HCT116 (cell line): ENCODE measurements around the gene MAP3K20. TPM values are rescaled to one million over a fixed set of nuclear protein-coding genes. Genes with fewer than 3 reads are reported as not detected.

ENCODE experiments used
- ATAC-seq: fragments of 200-7000 bp; cut with Tn5 transposase; 2 replicates; pipeline ENCODE4 v1.9.1; 2020; ENCODE audit warnings: mild to moderate bottlenecking, moderate library complexity
- BruUV-seq: library from RNA; stranded (reverse); fragments of 400-500 nt; replicated peaks from 2 replicates; lab custom pipeline; 2021; lab: Mats Ljungman, UMichigan
- CTCF ChIA-PET: fragments of 300-600 bp; sonication (Branson Sonifier 250); formaldehyde crosslinking; loops from one replicate; lab custom pipeline; 2021; ENCODE audit warnings: antibody characterized with exemption; lab: Charles Lee
- POLR2A ChIA-PET: fragments of 300-600, 350-600 bp; sonication (Branson Sonifier 250); formaldehyde crosslinking; loops from one replicate; lab custom pipeline; 2021; ENCODE audit warnings: antibody characterized with exemption; lab: Charles Lee
- RAD21 ChIA-PET, 2 experiments: fragments of 300-600 bp; sonication (Branson Sonifier 250); formaldehyde crosslinking; loops; one replicate each; lab custom pipeline; 2023; ENCODE audit warnings: low total read pairs in 2 of 2; ENCODE audit not compliant: uncharacterized antibody in 2 of 2, unreplicated experiment in 2 of 2, low non-redundant PET in 1 of 2; lab: Charles Lee
- DNase-seq: peaks from one replicate; pipeline ENCODE4 v3.0.0-alpha.2; 2010; ENCODE audit warnings: low read depth, low spot score
- H2AFZ ChIP-seq: fragments of 200-600 bp; shearing (Covaris generic), sonication (generic); 2 replicates; pipeline ENCODE4 v1.6.1; 2017; ENCODE audit warnings: low read depth, mixed run types, mixed read lengths, antibody characterized with exemption, low read length; ENCODE audit not compliant: poor library complexity, severe bottlenecking
- H3K27ac ChIP-seq: 2 replicates; pipeline ENCODE4 v1.5.1; 2012; ENCODE audit warnings: low read depth, low read length
- H3K27me3 ChIP-seq: fragments of 200-600 bp; sonication (generic); 2 replicates; pipeline ENCODE4 v1.6.1; 2016; ENCODE audit warnings: mixed run types, low read length, mixed read lengths; ENCODE audit not compliant: insufficient read depth
- H3K36me3 ChIP-seq, 2 experiments: fragments of 200-500 bp in 1 of 2; fragments of 200-600 bp in 1 of 2; sonication (Bioruptor generic) in 1 of 2; sonication (generic) in 1 of 2; 2 replicates each; pipeline versions ENCODE4 v1.5.1 to v1.6.1; 2014 to 2016; ENCODE audit warnings: low read length in 2 of 2, inconsistent platforms in 1 of 2, mixed read lengths in 1 of 2, mixed run types in 1 of 2; ENCODE audit not compliant: insufficient read depth in 2 of 2, control insufficient read depth in 1 of 2
- H3K4me1 ChIP-seq, 2 experiments: fragments of 200-600 bp in 1 of 2; sonication (generic) in 1 of 2; 2 replicates each; pipeline versions ENCODE4 v1.5.1 to v1.6.1; 2012 to 2017; ENCODE audit warnings: low read length in 2 of 2, inconsistent platforms in 1 of 2, mild to moderate bottlenecking in 1 of 2, mixed read lengths in 1 of 2, mixed run types in 1 of 2, moderate library complexity in 1 of 2; ENCODE audit not compliant: insufficient read depth in 2 of 2, control insufficient read depth in 1 of 2
- H3K4me2 ChIP-seq: fragments of 200-600 bp; sonication (generic); 2 replicates; pipeline ENCODE4 v1.6.1; 2017; ENCODE audit warnings: mixed run types, low read length, mixed read lengths
- H3K4me3 ChIP-seq, 2 experiments: fragments of 200-600 bp in 1 of 2; sonication (generic) in 1 of 2; replicated peaks in 1 of 2; 2 replicates each; pipeline ENCODE4 v1.5.1; 2011 to 2016; ENCODE audit warnings: low read length in 2 of 2, control low read depth in 1 of 2, low read depth in 1 of 2, mild to moderate bottlenecking in 1 of 2, mixed read lengths in 1 of 2, mixed run types in 1 of 2
- H3K79me2 ChIP-seq: fragments of 200-600 bp; sonication (generic); 2 replicates; pipeline ENCODE4 v1.6.1; 2017; ENCODE audit warnings: mild to moderate bottlenecking, mixed run types, low read length, moderate library complexity, mixed read lengths; ENCODE audit not compliant: insufficient read depth
- H3K9ac ChIP-seq: fragments of 200-600 bp; sonication (generic); 2 replicates; pipeline ENCODE4 v1.6.1; 2016; ENCODE audit warnings: low read length, mixed read lengths
- H3K9me2 ChIP-seq: fragments of 200-600 bp; sonication (generic), shearing (Covaris generic); 2 replicates; pipeline ENCODE4 v1.6.1; 2017; ENCODE audit warnings: mixed run types, mild to moderate bottlenecking, moderate library complexity; ENCODE audit not compliant: insufficient read depth
- H3K9me3 ChIP-seq, 2 experiments: fragments of 200-500 bp in 1 of 2; fragments of 200-600 bp in 1 of 2; sonication (Bioruptor generic) in 1 of 2; sonication (generic) in 1 of 2; 2 replicates each; pipeline ENCODE4 v1.6.1; 2014 to 2017; ENCODE audit warnings: low read length in 2 of 2, mixed read lengths in 2 of 2, inconsistent platforms in 1 of 2, low read depth in 1 of 2, mild to moderate bottlenecking in 1 of 2, mixed run types in 1 of 2, moderate library complexity in 1 of 2; ENCODE audit not compliant: control insufficient read depth in 1 of 2, insufficient read depth in 1 of 2
- H4K20me1 ChIP-seq: fragments of 200-600 bp; sonication (generic), shearing (Covaris generic); 2 replicates; pipeline ENCODE4 v1.6.1; 2017; ENCODE audit warnings: mixed run types, mild to moderate bottlenecking, moderate library complexity; ENCODE audit not compliant: insufficient read depth
- CEBPB ChIP-seq: IDR thresholded peaks from 2 replicates; pipeline ENCODE4 v1.6.1; 2012; ENCODE audit warnings: low read depth
- ELF1 ChIP-seq: IDR thresholded peaks from 2 replicates; pipeline ENCODE4 v1.6.1; 2012; ENCODE audit warnings: low read depth, borderline replicate concordance
- POLR2AphosphoS5 ChIP-seq: IDR thresholded peaks from 2 replicates; pipeline ENCODE4 v1.6.1; 2011; ENCODE audit warnings: mild to moderate bottlenecking, low read depth, low read length, moderate library complexity
- SIN3A ChIP-seq: IDR thresholded peaks from 2 replicates; pipeline ENCODE4 v1.6.1; 2012; ENCODE audit warnings: low read depth
- YY1 ChIP-seq: IDR thresholded peaks from 2 replicates; pipeline ENCODE4 v1.6.1; 2011; ENCODE audit warnings: low read length, low read depth, moderate library complexity, mild to moderate bottlenecking; ENCODE audit not compliant: insufficient replicate concordance; ENCODE audit errors: extremely low read depth
- ZFX ChIP-seq: fragments of 450-650 bp; IDR thresholded peaks from 2 replicates; pipeline ENCODE4 v1.6.1; 2017
- intact Hi-C: fragments of 100-400 bp; cut with micrococcal nuclease; formaldehyde crosslinking; loops from 2 replicates; pipeline ENCODE4 v1.10.0; 2022
- total RNA-seq: library from RNA; stranded (reverse); gene quantifications from one replicate; pipeline ENCODE4 v1.2.1, GENCODE V29; 2021; ENCODE audit not compliant: unreplicated experiment
- TF ChIP-seq, protein P1 (sequence below): IDR thresholded peaks from 2 replicates; pipeline ENCODE4 v1.6.1; 2012; ENCODE audit warnings: low read depth

Gene MAP3K20
- total RNA-seq, 1 experiment from 2014 or later: 40.0 TPM

- ATAC-seq (no peak), DNase-seq (no peak)
- Histone ChIP-seq H3K79me2 (no peaks in the 10 kb centered on the region), H3K4me2 (no peak overlapping the region), H3K36me3 (no peaks in the 10 kb centered on the region), H3K27me3 (no peaks in the 10 kb centered on the region), H3K27ac (no peak overlapping the region), H3K4me1 (no peaks in the 10 kb centered on the region), H4K20me1 (no peaks in the 10 kb centered on the region), H3K9me3 (peaks cover 14 to 34% of the 10 kb centered on the region in 2 experiments; a peak in 2 of 4 replicates), H2AFZ (no peak overlapping the region), H3K4me3 (no peak overlapping the region), H3K9me2 (no peaks in the 10 kb centered on the region), H3K9ac (no peak overlapping the region)
- RAD21 ChIA-PET: no interaction called here
- CTCF ChIA-PET: no interaction called here
- no peak for TF ChIP-seq CEBPB
- TF ChIP-seq SIN3A: no peak
- no peak for TF ChIP-seq ZFX
- TF ChIP-seq YY1: no peak
- TF ChIP-seq POLR2AphosphoS5: no peak
- TF ChIP-seq, protein P1, sequence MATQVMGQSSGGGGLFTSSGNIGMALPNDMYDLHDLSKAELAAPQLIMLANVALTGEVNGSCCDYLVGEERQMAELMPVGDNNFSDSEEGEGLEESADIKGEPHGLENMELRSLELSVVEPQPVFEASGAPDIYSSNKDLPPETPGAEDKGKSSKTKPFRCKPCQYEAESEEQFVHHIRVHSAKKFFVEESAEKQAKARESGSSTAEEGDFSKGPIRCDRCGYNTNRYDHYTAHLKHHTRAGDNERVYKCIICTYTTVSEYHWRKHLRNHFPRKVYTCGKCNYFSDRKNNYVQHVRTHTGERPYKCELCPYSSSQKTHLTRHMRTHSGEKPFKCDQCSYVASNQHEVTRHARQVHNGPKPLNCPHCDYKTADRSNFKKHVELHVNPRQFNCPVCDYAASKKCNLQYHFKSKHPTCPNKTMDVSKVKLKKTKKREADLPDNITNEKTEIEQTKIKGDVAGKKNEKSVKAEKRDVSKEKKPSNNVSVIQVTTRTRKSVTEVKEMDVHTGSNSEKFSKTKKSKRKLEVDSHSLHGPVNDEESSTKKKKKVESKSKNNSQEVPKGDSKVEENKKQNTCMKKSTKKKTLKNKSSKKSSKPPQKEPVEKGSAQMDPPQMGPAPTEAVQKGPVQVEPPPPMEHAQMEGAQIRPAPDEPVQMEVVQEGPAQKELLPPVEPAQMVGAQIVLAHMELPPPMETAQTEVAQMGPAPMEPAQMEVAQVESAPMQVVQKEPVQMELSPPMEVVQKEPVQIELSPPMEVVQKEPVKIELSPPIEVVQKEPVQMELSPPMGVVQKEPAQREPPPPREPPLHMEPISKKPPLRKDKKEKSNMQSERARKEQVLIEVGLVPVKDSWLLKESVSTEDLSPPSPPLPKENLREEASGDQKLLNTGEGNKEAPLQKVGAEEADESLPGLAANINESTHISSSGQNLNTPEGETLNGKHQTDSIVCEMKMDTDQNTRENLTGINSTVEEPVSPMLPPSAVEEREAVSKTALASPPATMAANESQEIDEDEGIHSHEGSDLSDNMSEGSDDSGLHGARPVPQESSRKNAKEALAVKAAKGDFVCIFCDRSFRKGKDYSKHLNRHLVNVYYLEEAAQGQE: no peak
- TF ChIP-seq ELF1: no peak
- POLR2A ChIA-PET: no interaction called here
- intact Hi-C loops: no loop called here
- no TSS peak for BruUV-seq
Measured at GRCh38 chr2:173296235-173296634, 220.6 kb downstream of the MAP3K20 start.
